Activated T-helper 9 cell treated with anti-CD3 and anti-CD28 coated beads, Interleukin-2, amount 50 U/mL, for 16 hours (primary cell): ENCODE measurements around the gene CABP7.

Experiments used
- DNase-seq: peaks from one replicate; pipeline ENCODE4 v3.0.0-alpha.2; 2020; ENCODE audit warnings: low read depth

Gene CABP7

DNA sequence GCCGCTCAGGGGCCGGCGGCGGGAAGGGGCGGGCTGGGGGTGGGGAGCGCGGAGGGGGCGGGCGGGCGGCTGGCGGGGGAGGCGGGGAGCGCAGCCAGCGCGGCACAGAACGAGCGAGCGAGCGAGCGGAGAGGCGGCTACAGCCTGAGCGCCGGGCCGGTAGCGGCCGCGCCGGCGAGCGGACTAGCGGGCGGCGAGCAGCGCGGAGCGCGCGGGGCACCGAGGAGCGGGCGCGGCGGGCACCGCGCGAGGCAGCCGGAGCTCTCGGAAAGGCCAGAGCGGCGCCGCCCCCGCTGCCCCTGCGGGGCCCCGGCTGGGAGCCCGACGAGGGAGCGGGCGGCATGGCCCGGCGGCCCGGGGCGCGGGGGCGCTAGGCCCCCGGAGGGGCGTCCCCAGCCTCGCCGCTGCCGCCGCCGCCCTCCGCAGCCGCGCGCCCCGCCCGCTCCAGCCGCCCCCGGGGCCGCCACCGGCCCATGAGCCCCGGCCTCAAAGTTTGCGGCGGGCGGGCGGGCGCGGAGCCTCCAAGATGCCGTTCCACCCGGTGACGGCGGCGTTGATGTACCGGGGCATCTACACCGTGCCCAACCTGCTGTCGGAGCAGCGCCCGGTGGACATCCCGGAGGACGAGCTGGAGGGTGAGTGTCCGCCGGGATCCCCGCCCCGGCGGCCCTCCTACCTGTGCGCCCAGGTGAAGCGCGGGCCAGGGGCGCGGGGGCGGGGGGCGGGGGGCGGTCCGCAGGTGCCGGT, at the start of gene CABP7:
TSS of gene CABP7 (plus strand) at position 105 of the 747 bp plus-strand sequence. CDS start at position 527, 422 bp downstream.
- DNase-seq, result no peak

DNA sequence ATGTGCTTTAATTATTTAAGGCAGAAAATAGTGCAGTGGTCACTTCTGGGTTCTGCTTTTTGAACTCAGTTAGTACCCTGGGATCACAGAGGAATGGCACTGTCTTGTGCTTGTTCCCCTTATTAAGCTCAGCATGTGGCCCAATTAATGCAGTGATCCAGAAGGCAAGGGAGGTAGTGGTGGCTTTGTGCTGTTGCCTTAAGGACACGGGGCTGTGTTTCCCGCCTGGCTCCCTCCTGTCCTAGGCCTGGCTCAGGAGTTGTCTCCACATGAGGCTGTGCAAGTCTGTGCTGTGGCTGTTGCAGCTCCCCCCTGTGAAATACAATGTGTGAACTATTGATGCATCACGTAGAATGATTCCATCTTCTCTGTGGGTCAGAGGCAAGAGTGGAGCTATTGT, 49.2 kb upstream of the CABP7 start:
- DNase-seq, result no peak

DNA sequence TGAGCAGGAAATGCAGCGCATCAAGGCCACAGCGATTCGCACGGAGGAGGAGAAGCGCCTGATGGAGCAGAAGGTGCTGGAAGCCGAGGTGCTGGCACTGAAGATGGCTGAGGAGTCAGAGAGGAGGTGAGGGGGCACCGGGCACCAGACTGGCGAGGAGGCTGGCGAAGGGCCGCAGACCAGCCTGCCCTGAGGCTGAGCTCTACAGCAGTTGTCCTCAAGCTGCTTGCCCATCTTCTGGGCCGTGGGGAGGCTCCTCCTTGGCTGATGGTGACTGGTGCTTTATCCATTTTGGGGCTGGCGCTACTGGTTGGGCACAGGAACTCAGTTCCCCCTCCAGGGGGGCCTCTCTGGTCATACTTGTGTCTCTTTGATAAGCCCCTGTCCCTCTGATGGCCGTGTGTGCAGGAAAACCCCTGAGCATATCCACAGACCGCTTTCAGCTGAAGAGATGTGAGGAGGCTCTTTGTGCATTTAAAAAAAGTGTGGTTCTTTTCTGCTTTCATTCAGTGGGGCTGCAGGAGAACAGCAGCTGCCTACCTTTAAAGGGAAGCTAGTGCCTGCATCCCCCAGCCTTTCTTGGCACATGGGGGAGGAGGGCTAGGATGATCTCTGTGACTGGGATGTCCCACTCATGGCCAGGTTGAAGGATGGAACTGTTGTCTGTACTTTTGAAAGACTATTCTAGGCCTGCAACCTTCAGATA, 46.3 kb upstream of the CABP7 start:
- DNase-seq, result no peak

DNA sequence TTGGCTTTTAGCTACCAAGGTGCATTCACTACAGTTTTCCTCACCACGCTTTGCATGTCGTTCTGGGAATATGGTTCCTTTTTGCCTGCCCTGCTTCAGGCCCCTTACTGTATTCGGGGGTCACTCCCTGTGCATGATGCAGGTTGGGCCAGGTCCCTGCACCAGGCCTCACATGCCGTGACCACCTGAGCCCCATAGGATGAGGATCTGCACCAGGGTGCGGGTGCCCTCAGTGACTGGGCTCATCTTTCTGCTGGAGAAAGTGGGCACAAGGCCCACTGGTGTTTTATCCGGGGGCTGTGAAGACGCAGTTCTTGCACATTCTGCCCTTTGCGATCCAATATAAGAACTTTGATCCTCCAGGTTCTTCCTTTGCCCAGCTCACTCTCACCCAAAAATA, 45.7 kb upstream of the CABP7 start:
- no peak for DNase-seq

DNA sequence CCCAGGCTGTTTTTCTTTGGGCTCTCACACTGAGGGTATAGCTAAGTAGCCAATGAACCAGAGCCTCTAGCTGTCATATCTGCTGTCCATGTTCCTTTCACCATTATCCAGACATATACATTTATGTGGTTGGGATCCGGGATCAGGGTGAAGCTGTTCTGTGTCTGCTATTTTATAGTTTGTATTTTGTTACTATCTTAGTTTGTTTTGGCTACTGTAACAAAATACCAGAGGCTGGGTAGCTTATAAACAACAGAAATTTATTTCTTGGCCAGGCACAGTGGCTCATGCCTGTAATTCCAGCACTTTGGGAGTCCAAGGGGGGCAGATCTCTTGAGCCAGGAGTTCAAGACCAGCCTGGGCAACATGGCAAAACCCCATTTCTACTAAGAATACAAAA, 40.5 kb upstream of the CABP7 start:
- DNase-seq, result no peak

DNA sequence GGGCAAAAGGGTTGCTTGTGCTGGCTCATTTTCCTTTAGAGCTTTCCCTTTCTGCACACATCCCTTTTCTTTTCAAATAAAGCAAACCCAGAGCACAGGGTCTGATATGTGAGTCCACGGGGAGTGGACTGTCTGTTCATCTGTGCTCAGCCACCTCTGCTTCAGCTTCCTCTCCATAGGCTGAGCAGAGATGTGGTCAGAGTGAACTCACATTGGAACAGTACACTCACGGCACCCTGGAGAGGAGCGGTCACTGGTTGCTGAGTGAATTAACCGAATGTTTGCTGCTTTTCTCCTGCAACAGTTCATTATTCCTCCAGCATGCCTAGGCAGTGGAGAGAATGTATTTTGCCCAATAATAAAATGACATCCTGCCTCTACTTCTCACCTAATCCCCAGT, 36.3 kb upstream of the CABP7 start:
- DNase-seq, result no peak

DNA sequence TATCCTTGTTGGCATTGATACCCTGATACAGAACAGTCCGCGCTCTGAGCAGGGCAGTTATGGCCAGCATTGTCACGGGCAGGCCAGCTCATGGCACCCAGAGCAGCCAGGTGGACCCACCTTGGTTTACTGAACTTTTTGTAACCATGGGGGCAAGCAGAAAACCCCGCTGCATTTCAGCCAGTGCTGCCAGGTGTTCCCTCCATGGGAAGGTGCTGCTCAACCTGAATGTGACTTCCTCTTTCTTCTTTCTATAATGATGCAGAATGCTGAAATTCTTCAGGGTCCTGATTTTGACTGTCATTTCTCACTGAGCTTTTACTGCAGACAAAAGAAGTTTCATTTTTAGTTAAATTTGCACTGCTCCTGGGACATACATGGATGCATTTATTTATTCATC, 35.6 kb upstream of the CABP7 start:
- DNase-seq, result no peak

DNA sequence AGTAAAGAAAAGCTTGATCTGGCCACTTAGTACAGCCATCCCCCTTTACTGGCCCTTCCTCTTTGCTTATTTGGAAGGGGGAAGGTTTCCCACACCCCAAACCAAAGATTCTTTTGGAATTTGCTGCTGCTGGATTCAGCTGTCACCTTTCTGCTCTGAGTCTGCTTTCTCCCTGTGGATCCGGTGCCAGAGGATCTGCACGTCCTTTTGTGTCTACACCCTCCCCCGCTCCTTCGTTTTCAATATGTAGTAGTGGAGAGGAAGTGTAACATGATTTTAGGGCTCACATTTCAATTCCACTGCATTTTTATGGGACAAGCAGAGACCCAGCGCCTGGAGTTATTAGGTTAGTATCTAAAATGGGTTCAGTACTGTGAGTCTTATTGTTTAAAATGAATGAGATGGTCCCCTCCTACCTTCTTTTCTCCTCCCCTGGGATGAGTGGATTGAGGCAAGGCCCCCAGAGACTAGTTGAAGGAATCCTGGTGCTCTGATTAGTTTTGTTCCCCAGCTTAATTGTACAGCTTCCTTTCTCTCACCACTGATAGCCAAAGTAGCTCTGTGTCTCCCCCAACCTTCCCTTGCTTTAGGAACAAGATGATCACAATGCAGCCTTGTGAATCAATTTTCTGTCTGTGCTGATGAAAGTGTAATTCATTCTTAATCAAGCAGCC, 30.5 kb upstream of the CABP7 start:
- no peak for DNase-seq

DNA sequence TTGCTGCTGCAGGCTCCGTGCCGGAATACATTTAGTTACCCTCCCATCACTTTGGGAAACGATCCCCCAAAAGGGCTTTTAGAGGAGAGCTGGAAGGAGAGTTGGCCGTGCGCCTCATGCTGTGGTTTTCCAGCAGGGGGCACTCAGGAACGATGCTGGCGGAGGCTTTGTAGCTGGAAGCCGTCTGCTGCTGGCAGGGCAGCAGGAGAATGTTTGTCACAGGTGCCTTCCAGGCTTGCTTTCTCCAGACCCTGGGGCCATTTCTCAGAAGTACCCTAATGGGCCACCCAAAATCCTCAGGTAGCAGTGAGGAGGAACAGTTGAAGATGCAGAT, 30.0 kb upstream of the CABP7 start:
- no peak for DNase-seq

DNA sequence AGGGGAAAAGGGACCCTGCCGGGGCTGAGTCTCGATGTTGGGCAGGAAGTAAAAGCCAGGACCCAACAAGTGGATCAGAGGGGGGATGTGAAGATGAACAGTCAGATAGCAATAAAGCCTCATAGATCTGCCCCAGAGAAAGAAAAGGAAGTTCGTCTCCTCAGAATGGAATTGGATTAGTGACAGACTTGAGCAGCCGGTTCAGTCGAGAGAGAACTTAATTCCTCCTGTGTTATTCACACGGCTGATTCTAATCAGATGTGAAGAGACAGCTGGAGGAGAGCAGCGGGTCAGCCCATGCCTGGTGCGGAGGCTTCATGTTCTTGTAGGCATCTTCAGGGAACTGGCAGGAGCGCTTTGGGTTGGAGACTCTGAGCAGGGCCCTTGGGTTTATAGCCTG, 29.3 kb upstream of the CABP7 start:
- no peak for DNase-seq

DNA sequence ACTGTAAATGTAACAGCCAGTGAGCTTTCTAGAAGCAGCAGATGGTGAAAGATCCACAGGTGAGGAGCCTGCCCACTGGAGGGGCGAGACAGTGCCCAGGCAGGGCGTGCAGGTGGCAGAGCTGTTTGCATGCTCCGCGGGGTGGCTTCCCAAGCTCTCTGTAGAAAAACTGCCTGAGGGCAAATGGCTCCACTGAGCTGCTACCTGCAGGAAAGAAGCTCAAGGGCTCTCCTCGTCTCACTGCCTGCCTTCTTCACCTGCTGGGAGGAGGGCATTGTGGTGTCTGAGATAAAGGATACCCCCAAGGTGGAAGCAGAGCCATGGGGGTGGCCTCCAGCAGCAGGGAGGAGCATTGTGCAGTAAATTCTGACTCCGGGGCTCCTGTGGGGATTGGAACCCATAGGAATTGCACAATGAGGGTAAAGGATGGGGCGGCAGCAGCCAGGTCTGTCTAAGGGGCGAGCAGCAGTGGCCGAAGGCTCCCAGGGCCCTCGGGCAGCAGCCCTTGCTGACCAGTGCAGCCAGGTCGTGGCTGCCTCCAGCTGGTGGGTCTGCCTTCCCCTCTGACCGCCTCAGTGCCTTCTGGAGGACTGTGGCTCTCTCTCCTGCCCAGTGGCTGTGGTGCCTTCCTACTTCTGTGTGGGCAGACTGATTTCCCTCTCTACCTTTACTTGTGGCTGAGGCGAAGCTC, 28.0 kb upstream of the CABP7 start:
- DNase-seq, result no peak

DNA sequence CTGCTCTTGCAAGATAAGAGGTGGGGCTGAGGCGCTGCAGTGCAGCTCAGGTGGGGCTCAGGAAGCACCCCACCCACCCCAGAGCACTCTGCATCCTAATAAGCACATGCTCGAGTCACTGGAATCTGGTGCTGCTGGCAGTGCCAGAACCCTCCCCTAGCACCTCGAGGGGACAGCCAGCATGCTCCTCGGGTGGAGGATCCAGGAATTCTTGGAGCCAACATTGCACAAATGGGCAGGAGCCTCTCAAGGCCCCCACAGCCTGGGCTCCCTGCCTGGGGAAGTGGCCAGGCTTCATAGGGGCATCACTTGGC, 27.5 kb upstream of the CABP7 start:
- no peak for DNase-seq

DNA sequence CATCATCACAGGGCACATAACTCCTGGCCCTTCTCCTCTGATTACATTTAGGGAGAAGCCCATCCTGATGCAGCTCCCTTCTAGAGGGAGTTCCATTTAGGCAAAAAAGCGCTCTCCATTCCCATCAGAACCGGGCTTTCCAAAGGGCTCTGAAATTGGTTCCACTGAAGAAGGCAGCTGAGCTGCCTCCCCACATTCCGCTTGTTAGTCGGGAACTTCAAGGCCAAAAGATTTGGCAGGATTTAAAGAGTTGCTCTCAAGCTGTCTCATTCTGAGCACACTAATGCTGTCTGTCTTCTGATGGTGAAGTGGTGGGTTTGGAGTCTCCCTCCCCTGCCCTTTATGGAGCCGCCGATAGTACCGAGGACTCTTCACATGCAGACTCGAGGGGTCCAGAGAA, 26.6 kb upstream of the CABP7 start:
- DNase-seq, result no peak

DNA sequence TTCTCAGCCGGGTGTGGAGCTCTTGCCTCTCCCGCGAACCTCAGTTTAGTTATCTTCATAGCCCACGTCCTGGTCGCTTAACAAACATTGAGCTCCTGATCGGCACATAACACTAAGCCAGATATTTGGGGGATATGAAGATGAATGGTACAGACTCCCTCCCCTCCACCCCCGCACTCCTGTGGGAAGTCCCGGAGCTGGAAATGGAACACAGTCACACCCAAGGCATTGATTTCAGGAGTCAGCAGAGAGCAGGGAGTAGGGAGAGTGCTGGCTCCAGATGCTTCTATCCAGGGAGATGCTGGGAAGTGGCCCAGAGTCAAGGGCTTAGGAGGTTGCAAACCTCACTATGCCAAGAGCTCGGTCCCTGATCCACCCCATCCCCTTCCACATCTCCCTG, 26.1 kb upstream of the CABP7 start:
- no peak for DNase-seq

DNA sequence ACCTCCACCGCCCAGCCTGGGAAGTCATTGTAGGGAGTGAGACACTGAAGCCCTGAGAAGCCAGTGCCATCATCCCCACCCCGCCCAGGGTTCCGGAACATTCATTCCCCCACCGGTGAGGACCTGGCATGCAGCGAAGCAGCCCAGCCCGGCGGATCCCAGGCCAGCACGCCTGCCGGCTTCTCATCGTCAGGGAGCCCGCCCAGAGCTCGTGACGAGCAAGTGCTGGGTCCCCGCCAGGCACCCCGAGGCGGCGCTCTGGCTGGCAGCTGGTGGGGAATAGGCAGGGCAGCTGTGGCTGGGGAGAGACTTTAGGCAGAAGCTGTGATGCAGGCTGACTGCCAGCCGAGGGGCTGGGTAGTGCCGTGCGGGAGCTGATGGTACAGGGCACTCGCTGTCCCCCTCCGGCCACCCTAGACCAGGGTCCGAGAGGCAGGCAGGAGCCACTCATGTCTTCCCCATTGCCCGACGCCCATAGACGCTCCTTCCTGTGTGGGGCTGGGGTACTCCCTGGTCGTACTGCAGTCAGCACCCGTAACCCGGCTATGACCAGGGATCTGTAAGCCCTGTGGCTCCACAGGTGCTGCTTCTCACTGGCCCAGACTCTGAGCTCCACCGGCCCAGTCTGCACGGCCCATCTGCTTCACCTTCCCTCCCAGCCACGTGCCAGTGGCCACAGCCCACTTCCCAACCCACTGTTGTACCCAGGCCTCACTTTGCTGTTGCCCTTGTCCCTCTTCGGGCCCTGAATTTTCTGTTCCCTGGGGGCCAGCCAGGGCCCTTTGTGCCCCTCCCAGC, 24.5 kb upstream of the CABP7 start:
- no peak for DNase-seq

DNA sequence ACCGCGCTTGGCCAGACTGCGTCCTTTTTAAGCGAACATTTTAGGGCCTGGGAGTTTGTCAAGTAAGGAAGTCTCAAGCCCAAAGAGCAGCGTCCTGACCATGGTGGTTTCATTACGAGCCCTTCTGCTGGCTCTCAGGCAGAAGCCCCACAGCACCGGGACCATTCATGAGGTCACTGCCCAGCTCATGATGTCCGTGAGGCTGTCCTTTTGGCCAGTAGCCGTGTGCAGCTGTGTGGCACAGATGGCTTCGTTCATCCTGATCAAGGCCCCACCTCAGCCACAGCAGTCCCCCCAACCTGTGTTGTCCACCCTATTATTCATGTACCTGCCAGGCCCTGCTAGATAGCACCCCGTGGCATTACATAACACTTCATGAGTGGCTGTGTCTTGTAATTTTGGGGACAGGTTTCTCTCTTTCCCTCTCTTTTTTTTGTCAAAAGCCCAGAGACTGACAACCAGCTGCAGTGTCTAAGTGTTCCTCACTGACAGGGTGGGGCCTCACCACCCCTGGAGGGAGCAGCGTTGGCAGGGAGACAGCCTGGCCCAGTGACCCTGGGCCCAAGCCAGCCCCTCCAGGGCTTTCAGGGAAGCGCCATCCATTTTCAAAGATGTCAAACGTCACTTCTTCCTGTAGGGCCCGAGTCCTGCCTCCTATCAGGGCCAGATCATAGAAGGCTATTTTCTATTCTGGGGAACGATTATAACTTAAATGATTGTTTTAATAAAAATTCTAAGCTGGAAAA, 21.8 kb upstream of the CABP7 start:
- DNase-seq, result no peak

DNA sequence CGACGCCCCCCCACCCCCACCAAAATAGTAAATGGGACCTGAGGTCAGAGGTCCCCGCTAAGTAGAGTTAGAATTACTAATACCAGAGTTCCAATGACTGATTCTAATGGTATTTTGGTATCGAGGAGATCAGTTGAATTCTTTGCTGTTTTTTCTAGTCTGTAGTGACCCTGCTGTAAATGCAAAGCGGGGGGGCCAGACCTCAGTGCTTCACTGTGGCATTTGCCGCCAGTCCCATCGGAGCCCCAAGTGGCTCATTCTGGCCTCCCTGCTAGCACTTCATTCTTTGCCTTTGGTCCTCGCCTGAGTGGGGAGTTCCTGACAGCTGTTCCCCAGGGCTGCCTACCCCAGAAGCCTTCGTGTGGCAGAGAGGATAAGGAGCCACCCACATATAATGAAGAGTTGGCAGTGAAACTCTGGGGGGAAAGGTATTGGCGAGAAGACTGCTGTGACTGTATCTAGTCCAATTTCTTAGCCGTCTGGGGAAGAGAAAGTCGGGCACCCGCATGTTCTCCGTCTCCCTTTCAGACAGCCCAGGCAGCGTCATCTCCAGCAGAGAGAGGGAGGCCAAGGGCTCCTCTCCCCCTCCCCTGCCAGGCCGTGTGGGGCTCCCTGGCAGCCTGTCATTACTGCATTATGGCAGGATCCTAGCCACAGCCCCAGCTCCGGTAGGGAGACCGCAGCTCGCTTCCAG, 19.4 kb upstream of the CABP7 start:
- no peak for DNase-seq

DNA sequence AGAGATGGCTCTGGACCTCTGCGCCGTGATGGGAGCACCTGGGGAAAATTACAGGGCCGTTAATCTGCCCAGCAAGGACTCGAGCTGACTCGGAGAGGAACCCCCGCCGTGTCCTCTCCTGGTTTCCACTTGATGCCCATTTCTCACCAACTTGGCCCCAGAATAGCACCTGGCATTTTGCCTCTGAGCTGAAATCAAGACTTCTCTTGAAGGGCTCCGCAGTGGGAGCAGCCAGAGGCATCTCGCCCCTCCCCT, 19.0 kb upstream of the CABP7 start:
- no peak for DNase-seq

DNA sequence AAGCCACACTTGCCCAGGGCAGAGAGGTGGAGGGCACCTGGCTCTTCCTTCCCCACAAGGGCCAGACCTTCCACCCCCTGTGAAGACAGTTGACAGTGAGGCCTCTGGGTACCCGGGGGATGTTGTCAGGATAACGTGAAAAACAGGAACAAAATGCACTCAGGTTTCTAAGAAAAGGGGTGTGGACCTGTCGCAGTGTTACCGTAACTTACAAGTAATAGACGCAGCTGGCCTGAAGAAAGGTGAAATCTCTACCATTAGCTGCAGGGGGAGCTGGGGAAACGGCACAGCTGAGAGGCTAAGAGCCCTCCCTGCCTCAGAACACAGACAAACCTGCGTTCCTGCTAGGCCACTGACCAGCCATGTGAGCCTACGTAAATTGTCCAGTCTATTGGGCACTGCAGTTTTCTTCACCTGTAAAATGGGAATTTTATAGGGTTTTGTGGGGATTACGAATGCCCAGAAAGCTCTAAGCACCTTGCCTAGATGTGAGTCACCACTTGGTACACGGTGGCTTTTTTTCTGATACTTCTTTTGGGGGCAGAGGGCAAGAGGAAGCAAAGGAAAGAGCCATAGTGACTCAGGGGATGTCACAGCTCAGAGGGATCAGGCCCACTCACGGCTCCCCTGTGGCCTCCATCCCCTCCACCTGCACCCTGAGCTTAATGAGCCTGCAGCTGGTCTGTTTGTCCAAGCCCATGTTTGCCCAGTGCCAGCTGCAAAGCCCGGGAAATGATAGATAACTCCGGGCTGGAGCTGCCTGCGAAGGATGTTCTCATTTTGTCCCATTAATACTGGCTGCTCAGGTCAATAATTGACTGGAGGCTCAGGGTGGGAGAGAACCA, 18.4 kb upstream of the CABP7 start:
- DNase-seq, result no peak
